Immature natural killer cell (primary cell): ENCODE data around the gene MEIOC. TPM values are rescaled to one million over a fixed set of nuclear protein-coding genes. Genes with fewer than 3 reads are reported as not detected.
"Not testable (repeated sequence)": the region's sequence is repeated elsewhere in the genome, so short reads cannot be mapped to it uniquely, and the experiment has no call there.

Experiments used
- DNase-seq, 3 donors: peaks; one replicate each; pipeline ENCODE4 v3.0.0; 2022; ENCODE audit warnings: mixed read lengths in 1 of 3
- H3K27ac Mint-ChIP-seq, 6 donors: one replicate each; pipeline ENCODE4 v1.8.0; 2020; ENCODE audit warnings: mixed read lengths in 6 of 6, mild to moderate bottlenecking in 5 of 6, inconsistent platforms in 4 of 6, moderate library complexity in 3 of 6
- H3K27me3 Mint-ChIP-seq, 3 donors: one replicate each; pipeline ENCODE4 v1.8.0; 2020 to 2021; ENCODE audit warnings: low read depth in 3 of 3, mild to moderate bottlenecking in 3 of 3, mixed read lengths in 3 of 3, moderate library complexity in 3 of 3, inconsistent platforms in 1 of 3
- H3K36me3 Mint-ChIP-seq, 3 donors: one replicate each; pipeline ENCODE4 v1.8.0; 2020; ENCODE audit warnings: mixed read lengths in 3 of 3, inconsistent platforms in 2 of 3, mild to moderate bottlenecking in 2 of 3
- H3K4me1 Mint-ChIP-seq, 2 donors: one replicate each; pipeline ENCODE4 v1.8.0; 2020; ENCODE audit warnings: inconsistent platforms in 2 of 2, mild to moderate bottlenecking in 2 of 2, mixed read lengths in 2 of 2, moderate library complexity in 1 of 2
- H3K4me3 Mint-ChIP-seq, 5 donors: one replicate each; pipeline ENCODE4 v1.8.0; 2020; ENCODE audit warnings: mild to moderate bottlenecking in 5 of 5, mixed read lengths in 5 of 5, inconsistent platforms in 3 of 5, moderate library complexity in 3 of 5
- H3K9me3 Mint-ChIP-seq, 6 donors: one replicate each; pipeline ENCODE4 v1.8.0; 2020; ENCODE audit warnings: mild to moderate bottlenecking in 6 of 6, mixed read lengths in 6 of 6, inconsistent platforms in 4 of 6, moderate library complexity in 3 of 6
- polyA plus RNA-seq, 3 donors: library from polyadenylated mRNA; unstranded; fragments of 300-500 nt; fragmentation: Illumina TruSeq; gene quantifications; one replicate each; pipeline ENCODE4 v1.2.3, GENCODE V29; 2021

Gene MEIOC
- under 1 TPM; 0.08 to 0.57 (median 0.14) TPM for polyA plus RNA-seq

DNA sequence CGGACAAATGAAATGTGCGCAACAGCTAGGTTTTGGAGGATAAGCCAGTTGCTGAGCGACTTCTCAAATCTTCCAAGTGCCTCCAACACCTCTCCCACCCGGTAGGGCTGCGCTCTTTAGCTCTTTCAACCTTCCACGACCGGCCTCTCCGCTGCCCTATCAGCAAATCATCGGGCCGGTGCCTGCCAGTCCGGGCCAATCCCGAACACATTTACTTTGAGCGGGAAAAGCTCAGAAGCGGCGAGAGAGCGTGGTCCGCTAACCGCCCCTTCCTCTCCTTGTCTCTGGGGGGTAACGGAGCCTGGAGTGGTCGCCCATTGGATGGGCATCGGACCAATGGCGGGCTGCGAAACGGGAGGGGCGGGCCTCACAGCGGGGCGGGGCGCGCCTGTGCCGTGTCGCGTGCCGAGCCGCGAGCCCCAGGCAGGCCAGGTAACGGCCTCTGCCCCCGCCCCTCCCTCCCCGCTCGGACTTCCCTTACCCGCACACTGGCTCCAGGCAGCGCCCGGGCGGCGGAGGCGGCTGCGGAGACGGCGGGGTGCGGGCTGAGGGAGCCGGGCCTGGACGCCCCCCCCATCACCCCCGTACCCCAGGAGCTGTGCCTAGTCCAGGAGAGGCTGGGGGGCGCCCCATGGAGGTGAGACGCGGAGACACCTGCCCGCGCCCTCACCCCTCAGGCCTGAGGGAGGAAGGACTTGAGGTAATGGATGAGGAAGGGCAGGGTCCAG, at the start of gene MEIOC:
Gene MEIOC, plus strand, starts transcription at position 486 of the 728 bp plus-strand sequence. Its CDS starts 146 bp downstream, at position 632.
- DNase-seq: peak in 1 of 3 donors; percentile 3
- Mint-ChIP-seq H3K36me3 (no peaks in the 10 kb centered on the region), H3K4me1 (peaks cover 5 to 6% of the 10 kb centered on the region in 2 donors), H3K9me3 (no peaks in the 10 kb centered on the region), H3K27me3 (peaks cover 3 to 24% (median 17%) of the 10 kb centered on the region in 3 donors), H3K4me3 (peak within 1 kb of the TSS; percentile 48 to 74 (median 64)), H3K27ac (no peak within 1 kb of the TSS)

DNA sequence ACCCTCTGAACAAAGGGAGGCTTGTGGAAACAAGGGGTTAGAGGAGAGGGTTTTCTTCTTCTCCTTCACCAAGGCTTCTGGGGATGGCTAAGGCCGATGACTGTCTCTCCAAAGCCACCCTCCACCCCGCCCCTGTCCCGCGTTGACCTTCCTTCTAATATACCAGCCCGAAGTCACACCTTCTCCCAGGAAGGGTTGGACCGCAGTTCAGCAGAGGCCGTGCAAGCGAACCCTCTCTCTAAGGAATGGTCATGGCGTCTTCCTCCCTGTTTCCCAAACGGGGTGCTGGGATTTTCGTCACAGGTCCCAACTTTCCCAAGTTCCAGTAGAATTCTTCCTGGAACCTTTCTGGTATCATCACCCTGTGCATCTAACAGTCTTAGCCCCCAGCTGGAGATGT, 49.6 kb upstream of the MEIOC start:
- DNase-seq: no peak
- H3K9me3 Mint-ChIP-seq: no peaks in the 10 kb centered on the region
- H3K27ac Mint-ChIP-seq: no peak overlapping the region
- peaks cover 1 to 9% (median 2%) of the 10 kb centered on the region in 3 donors for H3K27me3 Mint-ChIP-seq
- H3K4me3 Mint-ChIP-seq: no peak overlapping the region
- H3K4me1 Mint-ChIP-seq: no peaks in the 10 kb centered on the region
- H3K36me3 Mint-ChIP-seq: no peaks in the 10 kb centered on the region

DNA sequence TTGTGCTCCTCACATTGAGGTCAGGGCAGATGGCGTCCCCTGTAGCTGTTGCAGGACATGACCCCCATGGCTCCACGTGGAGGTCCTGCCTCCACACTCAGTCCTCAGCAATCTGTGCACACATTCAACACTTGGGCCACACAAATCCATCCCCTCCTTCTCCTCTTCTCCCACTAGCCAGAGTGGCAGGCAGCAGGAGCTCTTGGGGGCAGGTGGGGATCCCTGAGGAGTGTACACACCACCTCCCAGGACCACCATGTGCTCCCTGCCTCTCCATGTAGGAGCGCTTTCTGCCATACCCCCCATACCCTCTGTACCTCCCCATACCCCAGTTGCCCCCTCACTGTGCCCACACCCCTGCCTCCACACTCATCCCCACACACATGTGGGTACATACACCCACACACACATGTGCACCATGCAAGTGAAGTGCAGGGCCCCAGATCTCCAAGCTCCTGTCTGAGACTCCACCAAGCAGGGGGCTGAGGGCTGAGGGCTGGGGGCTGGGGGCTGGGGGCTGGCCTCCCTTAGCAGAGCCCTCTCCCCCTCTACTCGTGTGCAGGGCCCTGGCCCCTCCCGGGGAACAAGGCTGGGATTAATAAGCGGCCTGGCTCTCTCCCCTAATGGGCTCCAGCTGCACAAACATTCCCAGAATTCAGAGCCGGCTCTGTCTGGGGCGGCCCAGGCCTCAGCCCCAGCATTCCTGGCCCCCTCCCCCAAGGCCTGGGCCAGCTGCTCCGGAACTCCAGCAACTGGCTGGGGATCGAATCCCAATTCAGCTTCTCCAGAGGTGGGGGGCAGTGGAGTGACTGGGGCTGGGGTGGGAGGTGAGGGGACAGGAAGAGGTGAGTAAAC, 48.2 kb upstream of the MEIOC start:
- Mint-ChIP-seq H3K4me3 (no peak overlapping the region), H3K4me1 (no peaks in the 10 kb centered on the region), H3K27ac (no peak overlapping the region), H3K9me3 (no peaks in the 10 kb centered on the region), H3K27me3 (peaks cover 2 to 10% (median 3%) of the 10 kb centered on the region in 3 donors), H3K36me3 (no peaks in the 10 kb centered on the region)
- no peak for DNase-seq

DNA sequence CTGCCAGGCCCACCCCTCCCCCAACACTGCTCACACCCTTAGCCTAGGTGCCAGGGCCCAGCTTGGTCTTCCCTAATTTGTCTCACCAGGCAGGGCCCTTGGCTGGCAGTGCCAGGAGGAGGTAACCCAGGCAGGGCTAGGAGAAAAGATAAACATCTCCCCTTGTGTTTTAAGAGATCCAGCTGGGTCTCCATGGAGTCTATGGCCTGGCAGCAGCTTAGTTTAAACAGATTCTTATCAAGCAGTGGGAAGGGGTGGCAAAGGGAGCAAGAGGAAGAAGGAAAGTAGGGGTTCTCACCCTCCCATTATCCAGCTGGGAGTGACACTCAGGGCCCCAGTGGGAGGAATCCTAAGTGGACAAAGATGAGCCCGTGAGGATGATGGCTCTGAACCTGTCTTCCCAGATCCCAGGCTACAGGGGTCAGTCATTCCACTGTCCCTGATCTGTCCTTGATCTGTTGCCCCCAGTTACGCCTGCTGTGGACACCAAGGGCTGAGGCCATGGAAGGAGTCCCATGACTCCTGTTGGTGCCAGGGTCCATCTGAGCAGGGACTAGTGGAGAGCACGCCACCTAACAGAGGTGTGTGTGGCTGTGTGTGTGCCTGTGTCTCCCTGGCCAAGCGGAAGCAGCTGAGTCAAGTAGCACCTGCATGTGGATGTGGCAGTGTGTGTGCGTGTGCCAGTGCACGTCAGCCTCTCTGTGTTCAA, 47.4 kb upstream of the MEIOC start:
- no peak for DNase-seq
- Mint-ChIP-seq H3K27me3 (peaks cover 3 to 10% (median 3%) of the 10 kb centered on the region in 3 donors), H3K27ac (no peak overlapping the region), H3K4me3 (no peak overlapping the region), H3K4me1 (no peaks in the 10 kb centered on the region), H3K36me3 (no peaks in the 10 kb centered on the region), H3K9me3 (no peaks in the 10 kb centered on the region)

DNA sequence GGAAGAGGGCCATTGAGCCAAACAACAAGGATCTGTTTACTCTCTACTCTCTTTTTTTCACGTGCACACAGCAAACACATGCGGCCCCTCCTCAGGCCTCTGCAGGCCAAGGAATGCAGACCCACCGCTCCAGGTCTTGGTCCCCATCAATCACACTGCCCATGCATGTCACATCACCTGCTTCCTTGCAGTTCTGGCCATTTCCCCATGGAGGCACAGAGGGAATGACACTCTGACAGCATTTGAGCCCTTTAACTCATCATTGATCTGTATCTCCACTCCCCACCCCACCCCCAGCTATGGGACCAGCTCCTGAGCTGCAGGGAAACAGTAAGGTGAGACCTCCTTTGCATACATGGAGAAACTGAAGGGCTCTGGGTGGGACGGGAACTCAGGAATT, 45.9 kb upstream of the MEIOC start:
- Mint-ChIP-seq H3K27me3 (peaks cover 3 to 8% (median 7%) of the 10 kb centered on the region in 3 donors), H3K4me3 (no peak overlapping the region), H3K9me3 (no peaks in the 10 kb centered on the region), H3K36me3 (no peaks in the 10 kb centered on the region), H3K4me1 (no peaks in the 10 kb centered on the region), H3K27ac (no peak overlapping the region)
- DNase-seq: no peak

DNA sequence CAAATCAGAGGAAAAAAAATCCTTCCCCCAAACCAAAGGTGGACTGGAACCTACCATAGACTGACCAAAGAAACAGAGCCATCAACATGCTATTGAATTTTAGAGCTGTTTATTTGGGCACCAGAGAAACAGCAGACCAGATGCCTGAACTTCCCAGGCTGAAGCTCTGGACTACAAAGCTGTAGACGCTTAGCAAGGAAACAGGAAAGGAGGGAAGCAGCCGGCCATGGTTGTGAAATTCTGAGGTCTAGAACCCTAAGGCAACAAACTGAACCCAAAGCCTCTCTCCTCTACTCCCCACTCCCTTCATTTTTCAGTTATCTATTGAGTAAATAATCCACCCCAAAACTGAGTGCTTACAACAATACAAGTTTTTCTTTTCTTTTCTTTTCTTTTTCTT, 45.4 kb upstream of the MEIOC start:
- Mint-ChIP-seq H3K9me3 (no peaks in the 10 kb centered on the region), H3K36me3 (no peaks in the 10 kb centered on the region), H3K27ac (no peak overlapping the region), H3K27me3 (peaks cover 3 to 10% (median 6%) of the 10 kb centered on the region in 3 donors), H3K4me3 (no peak overlapping the region), H3K4me1 (no peaks in the 10 kb centered on the region)
- DNase-seq: no peak

DNA sequence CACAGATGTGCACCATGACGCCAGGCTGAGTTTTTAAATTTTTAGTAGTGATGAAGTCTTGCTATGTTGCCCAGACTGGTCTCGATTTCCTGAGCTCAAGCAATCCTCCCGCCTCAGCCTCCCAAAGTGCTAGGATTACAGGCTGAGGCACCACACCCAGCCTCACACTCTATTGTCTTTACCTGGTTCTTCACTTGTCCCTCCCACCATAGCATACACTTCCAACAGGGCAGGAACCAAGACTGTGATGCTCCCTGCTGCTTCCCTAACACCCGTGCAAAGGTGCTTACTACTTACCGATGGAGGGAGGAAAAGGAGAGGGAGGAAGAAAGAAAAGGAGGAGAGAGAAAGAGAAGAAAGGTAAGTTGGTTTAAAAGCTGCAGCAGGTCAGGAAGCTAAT, 41.4 kb upstream of the MEIOC start:
- Mint-ChIP-seq H3K27ac (no peak overlapping the region), H3K4me3 (no peak overlapping the region), H3K9me3 (no peaks in the 10 kb centered on the region), H3K4me1 (no peaks in the 10 kb centered on the region), H3K27me3 (peaks cover 8 to 19% (median 11%) of the 10 kb centered on the region in 3 donors), H3K36me3 (no peaks in the 10 kb centered on the region)
- DNase-seq: no peak

DNA sequence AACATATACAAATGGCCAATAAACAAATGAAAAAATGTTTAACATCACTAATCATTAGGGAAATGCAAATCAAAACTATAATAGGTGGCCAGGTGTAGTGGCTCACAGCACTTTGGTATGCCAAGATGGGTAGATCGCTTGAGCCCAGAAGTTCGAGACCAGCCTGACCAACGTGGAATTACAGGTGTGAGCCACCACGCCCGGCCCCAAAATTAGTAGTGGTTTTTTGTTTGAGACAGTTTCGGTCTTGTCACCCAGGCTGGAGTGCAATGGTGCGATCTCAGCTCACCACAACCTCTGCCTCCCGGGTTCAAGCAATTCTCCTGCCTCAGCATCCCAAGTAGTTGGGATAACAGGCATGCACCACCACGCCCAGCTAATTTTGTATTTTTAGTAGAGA, 37.6 kb upstream of the MEIOC start:
- H3K9me3 Mint-ChIP-seq, DNase-seq, H3K4me1 Mint-ChIP-seq, H3K4me3 Mint-ChIP-seq, H3K36me3 Mint-ChIP-seq, H3K27ac Mint-ChIP-seq: not testable (repeated sequence)
- H3K27me3 Mint-ChIP-seq: peaks cover 8 to 26% (median 13%) of the 10 kb centered on the region in 3 donors

DNA sequence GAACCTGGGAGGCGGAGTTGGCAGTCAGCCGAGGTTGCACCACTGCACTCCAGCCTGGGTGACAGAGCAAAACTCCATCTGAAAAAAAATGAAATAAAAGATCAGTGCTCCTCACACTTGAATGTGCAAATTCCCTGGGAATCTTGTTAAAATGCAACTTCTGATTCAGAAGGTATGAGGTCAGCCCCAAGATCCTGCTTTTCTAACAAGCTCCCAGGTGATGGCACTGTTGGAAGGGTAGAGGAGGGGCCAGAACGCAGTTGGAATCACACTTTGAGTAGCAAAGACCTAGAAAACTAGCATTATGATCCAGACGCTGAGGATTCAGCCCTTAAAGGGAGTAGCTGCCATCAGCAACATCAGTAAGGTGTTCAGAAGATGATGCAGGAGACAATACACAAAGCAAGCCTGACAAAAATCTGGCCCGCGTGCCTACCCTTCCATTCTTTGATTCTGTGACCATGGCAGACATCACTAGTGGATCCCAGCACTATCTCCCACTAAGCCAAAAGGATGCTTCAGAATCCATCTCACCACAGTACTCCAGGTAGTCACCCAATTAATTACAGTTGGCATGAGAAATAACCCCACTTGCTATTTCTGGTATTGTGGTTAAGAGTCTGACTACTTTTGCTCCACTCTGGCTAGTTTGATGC, 33.1 kb upstream of the MEIOC start:
- H3K36me3 Mint-ChIP-seq: no peaks in the 10 kb centered on the region

DNA sequence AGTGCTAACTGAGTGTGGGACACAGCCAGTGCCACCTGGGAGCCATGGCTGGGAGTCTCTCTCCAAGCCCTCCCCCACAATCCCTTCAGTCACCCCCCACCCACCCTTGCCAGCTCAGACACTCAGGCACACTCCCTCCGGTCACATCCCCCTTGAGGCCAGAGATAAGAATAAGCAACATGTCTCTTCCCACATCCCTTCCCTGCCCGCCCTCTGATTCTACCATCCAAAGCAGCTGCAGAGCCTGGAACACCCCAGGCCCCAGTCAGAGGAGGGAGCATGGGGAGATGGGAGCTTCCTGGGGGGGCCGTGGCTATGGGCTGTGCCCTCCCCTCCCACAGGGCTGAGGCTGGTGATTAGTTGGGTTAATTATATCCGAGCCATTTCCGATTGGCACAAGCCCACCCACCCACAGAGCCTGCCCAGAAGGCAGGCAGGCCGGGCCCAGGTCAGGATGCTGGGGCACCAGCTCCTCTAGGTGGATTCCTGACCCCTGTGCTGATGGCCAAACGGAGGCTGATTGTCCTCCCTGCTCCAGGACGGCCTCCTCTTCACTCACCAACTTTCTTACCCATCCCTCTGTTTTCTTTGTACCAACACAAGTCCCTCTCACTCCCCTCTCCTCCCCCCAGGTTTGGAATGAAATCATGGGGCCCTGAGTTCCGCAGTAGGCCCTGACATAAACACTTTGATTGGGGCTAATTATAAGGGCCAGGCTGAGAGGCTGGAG, 28.6 kb upstream of the MEIOC start:
- H3K27ac Mint-ChIP-seq: no peak overlapping the region
- peaks cover 0 to 11% (median 5%) of the 10 kb centered on the region in 3 donors for H3K27me3 Mint-ChIP-seq
- H3K36me3 Mint-ChIP-seq: no peaks in the 10 kb centered on the region
- peaks cover 0 to 4% of the 10 kb centered on the region in 2 donors for H3K4me1 Mint-ChIP-seq
- no peaks in the 10 kb centered on the region for H3K9me3 Mint-ChIP-seq
- H3K4me3 Mint-ChIP-seq: no peak overlapping the region
- no peak for DNase-seq

More for the DNA sequence above, 33.1 kb upstream of the MEIOC start:
- Mint-ChIP-seq H3K27ac (no peak overlapping the region), H3K4me3 (no peak overlapping the region), H3K4me1 (no peaks in the 10 kb centered on the region), H3K27me3 (peaks cover 5 to 20% (median 9%) of the 10 kb centered on the region in 3 donors), H3K9me3 (no peaks in the 10 kb centered on the region)
- DNase-seq: no peak

DNA sequence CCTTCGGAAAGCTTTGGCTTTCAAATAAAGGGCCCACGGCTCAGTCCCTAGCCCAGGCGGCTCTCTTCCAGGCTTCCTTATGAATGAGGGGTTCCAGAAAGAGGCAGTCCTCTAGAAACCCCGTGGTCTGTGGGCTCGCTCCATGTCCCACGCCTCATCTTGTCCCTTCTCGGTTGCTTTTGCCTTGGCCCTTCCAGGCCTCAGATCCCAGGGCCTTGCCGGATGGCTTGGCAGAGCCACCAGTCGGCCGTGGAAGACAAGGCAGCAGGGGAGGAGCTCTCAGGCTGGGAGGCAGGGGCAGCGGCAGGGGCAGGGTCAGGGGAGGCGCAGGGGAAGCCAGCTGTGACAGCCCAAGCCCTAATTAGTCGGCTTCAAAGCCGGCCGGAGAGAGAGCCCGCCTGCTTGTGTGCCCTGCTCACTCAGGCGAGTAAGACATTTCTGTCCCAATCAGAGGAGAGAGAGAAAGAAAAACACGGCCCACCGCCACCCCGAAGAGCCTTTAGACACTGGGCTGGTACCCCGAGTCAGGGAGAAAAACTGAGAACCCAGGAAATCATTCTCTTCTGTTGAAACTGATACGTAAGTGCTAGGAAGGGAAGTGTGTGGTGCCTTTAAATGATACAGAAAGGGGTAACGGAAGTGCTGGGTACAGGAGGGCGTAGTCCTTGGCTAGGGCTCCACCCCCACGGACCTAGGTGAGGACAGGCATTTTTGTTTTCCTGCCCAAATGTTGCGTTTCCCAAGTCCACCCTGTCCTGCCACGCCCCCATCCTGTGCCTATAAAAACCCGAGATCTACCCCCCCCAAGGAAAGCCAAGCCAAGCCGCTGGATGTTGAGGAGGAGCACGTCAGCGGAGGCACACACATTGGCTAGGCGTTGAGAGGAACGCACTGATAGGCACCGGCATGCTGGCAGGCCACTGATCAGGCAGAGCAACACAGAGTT, 27.8 kb upstream of the MEIOC start:
- H3K4me3 Mint-ChIP-seq: peak overlapping the region in 3 of 5 donors; percentile 28 to 64 (median 63)
- DNase-seq: no peak
- H3K9me3 Mint-ChIP-seq: no peaks in the 10 kb centered on the region
- peak overlapping the region in 2 of 6 donors; percentile 46 to 71 for H3K27ac Mint-ChIP-seq
- peaks cover 0 to 11% (median 5%) of the 10 kb centered on the region in 3 donors for H3K27me3 Mint-ChIP-seq
- peaks cover 0 to 4% of the 10 kb centered on the region in 2 donors for H3K4me1 Mint-ChIP-seq
- H3K36me3 Mint-ChIP-seq: no peaks in the 10 kb centered on the region

DNA sequence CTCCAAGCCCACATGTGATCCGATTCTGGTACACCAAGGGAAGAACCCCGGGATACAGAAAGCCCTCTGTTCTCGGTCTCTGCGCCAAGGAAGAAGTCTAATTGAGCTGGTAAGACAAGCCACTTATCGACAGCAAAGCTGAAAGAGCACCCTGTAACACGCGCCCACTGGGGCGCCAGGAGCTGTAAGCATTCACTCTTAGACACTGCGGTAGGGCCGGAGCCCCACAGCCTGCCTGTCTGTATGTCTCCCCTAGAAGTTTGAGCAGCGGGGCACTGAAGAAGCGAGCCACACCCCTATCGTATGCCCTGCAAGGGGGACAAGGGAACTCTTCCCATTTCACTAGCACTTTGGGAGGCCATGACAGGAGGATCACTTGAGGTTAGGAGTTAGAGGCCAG, 27.0 kb upstream of the MEIOC start:
- Mint-ChIP-seq H3K4me3 (no peak overlapping the region), H3K27me3 (peaks cover 0 to 11% (median 7%) of the 10 kb centered on the region in 3 donors), H3K27ac (no peak overlapping the region), H3K9me3 (no peaks in the 10 kb centered on the region), H3K36me3 (no peaks in the 10 kb centered on the region), H3K4me1 (peaks cover 0 to 4% of the 10 kb centered on the region in 2 donors)
- DNase-seq: no peak
